Stimulated activated CD4-positive, alpha-beta T cell treated with anti-CD3 and anti-CD28 coated beads, Interleukin-12 subunit alpha, Interleukin-12 subunit beta, amount 100 ng/mL, for 24 hours (primary cell): ENCODE data around the gene ZNF224.
"Not testable (repeated sequence)": the region's sequence is repeated elsewhere in the genome, so short reads cannot be mapped to it uniquely, and the experiment has no call there.

Experiments used
- DNase-seq, 2 experiments: peaks; one replicate each; pipeline ENCODE4 v3.0.0-alpha.2; 2020; ENCODE audit warnings: low read depth in 2 of 2

The ZNF224 gene

DNA sequence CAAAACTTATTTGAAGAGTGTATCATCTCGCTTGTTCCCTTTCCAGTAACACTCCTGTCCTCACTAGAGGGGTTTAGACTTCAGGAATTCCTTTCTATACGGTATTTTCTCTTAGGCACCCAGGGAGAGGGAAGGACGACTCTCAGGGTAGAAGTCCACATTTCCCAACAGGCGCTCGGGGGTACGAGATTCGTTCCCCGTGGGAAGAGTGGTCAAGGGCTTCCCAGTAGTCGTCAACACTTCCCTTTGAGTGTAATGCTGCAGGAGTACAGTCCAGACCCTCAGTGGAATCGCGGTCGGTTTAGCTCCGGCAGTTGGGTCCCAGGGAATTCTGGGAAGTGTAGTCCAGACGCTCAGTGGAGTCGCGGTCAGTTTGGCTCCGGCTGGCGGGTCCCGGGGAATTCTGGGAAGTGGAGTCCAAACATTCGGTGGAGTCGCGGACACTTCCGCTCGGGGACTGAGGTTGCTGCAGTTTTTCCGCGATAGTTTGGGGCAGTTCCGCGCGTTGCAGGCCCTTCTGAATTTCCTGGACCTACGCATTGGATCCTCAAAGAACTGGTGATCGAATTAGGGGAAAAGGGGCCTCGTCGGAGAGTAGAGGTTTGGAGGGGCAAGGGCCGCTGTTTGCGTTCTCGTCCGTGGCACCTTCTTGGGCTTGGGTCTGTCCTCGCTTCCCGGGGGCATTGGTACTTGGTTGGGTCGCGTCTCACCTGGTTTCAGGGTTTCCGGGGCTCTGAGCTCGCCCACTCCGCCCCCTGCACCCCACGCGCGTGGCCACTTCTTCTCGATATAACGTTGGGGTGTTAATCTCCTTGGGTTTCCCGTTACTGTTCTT lies at the start of gene ZNF224:
Gene ZNF224 (plus strand): TSS at position 431 of the 835 bp plus-strand sequence. CDS start 3,513 bp downstream, outside the sequence.
- DNase-seq = peak; percentile 67 to 74

DNA sequence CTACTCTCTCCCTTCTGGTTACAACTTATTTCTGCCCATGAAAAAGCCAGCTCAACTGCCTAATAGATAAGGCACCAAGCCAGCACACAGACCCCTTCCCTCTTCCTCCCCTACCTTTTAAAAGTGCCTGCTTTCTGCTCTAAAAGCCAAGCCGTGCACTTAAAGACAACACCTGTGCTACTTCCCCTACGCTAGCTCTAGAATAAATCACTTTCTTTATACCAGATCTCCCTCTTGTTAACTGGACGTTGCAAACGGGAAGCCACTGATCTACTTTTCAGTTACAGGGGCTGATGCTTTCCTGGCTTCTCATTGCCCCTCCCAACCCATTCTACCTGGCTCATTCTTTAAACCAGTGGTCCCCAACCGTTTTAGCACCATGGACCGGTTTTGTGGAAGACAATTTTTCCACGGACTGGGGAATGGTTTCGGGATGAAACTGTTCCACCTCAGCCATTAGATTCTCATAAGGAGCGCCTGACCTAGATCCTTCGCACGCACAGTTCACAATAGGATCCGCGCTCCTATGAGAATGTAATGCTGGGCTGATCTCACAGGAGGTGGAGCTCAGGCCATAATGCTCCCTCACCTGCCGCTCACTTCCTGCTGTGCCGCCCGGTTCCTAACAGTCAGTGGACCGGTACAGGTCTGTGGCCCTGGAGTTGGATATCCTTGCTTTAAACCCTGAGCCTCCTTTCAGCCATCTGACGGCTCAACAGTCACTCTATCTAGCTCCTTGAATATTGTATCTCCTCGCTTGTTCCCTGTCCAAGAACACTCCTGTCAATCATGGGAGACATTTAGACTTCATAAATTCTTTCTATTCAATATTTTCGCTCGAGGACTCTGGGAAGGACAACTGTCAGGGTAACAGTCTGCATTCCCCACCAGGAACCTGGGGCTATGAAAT lies 43.2 kb upstream of the ZNF224 start:
- no peak for DNase-seq

DNA sequence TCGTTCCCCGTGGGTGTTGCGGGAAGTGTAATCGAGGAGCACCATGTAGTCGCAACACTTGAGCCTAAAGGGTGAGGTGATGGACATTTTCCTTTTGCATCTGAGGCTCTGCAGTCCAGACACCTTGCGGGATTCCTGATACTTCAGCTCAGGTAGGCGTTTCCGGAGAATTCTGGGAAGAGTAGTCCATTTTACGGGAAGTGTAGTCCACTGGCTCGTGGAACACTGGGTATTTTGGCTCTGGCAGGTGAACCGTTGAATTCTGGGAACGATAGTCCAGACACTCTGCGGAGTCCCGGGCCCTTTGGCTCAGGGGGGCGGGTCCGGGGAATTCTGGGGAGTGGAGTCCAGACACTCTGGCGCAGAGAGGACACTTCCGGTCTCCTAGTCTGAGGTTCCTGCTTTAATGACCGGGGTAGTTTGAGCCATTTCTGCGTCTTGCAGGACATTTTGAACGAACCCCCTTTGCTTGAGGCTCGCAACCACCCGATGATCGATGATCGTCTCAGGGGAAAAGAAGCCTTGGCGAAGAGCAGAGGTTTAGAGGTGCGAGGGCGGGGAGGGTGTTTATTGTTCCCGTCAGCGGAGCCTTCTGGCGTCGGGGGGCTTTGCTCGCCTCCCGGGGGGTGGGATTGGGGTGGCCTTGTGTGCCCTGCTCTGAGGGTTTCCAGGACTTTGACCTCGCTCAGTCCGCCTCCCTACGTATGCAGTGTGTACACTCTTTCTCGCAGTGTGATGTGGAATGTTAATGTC lies 42.3 kb upstream of the ZNF224 start, which contains the start of gene ZNF223:
Gene ZNF223 (plus strand): TSS at position 387 of the 753 bp plus-strand sequence. CDS start 3,141 bp downstream, outside the sequence.
- peak; percentile 49 to 51 for DNase-seq

DNA sequence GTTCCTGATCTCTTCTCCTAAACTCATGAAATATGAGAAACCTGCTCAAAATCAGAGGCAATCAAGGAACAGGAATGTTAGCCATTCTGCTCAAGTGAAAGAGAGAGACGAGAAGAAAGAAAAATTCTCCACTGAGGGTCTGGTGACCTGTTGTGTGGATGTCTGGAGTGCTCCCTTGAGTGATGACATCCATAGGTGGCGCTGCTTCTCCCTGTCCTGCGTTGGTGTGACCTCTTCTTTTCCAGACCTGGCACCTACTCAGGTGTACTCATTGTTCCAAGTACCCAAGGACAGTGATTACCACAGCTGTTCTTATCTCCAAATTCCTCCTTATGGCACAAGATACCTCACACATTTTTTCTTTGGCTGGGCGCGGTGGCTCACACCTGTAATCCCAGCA lies 38.3 kb upstream of the ZNF224 start:
- DNase-seq = no peak

DNA sequence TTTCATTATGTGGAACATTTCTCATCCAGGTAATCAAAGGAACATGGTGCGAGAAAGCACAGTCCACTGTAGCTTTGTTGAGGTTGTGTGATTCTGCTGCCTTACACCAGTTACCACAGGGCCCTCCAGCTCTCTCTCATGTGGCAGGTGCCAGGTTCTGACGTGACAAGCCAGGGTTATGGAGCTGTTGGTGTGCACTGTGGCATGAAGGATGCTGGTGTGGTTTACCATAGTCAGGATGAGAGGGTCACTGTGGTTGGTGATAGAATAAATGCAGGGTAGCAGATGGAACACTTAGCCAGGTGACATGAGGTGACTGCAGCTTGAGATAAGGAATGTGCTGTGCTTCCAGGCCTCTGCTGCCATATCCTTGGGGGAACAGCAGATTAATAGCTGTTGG lies 34.9 kb upstream of the ZNF224 start:
- no peak for DNase-seq

DNA sequence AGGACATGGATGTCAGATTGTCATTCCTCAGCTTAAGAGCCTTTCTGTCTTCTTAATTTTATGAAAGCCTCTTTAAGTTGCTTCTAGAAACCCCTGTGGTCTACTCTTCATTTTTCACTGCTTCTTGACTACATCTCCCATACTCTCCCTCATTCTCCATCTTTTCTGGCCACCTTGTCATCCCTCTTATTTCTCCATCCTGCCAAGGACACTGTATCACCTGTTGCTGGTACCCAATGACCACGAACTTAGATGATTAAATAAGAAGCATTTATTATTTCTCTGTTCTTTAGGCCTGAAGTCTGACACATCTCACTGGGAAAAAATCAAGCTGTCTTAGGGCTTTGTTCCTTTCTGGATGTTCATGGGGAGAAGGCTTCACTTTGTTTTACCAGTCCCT lies 33.1 kb upstream of the ZNF224 start:
- no peak for DNase-seq

DNA sequence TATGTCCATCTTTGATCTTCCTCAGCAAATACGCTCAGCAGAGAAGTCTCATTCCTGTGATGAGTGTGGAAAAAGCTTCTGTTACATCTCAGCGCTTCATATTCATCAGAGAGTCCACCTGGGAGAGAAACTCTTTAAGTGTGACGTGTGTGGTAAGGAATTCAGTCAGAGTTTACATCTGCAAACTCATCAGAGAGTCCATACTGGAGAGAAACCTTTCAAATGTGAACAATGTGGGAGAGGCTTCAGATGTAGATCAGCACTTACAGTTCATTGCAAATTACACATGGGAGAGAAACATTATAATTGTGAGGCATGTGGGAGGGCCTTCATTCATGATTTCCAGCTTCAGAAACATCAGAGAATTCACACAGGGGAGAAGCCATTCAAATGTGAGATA lies 27.9 kb upstream of the ZNF224 start:
- no peak for DNase-seq

DNA sequence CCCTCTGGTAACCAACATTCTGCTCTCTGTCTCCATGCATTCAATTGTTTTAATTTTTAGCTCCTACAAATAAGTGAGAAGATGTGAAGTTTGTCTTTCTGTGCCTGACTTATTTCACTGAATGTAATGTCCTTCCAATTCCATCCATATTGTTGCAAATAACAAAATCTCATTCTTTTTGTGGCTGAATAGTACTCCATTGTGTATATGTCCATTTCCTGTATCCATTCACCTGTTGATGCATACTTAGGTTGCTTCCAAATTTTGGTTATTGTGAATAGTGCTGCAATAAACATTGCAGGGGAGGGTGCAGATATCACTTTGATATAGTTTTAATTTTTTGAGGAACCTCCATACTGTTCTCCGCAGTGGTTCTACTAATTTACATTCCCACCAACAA lies 24.7 kb upstream of the ZNF224 start:
- no peak for DNase-seq

DNA sequence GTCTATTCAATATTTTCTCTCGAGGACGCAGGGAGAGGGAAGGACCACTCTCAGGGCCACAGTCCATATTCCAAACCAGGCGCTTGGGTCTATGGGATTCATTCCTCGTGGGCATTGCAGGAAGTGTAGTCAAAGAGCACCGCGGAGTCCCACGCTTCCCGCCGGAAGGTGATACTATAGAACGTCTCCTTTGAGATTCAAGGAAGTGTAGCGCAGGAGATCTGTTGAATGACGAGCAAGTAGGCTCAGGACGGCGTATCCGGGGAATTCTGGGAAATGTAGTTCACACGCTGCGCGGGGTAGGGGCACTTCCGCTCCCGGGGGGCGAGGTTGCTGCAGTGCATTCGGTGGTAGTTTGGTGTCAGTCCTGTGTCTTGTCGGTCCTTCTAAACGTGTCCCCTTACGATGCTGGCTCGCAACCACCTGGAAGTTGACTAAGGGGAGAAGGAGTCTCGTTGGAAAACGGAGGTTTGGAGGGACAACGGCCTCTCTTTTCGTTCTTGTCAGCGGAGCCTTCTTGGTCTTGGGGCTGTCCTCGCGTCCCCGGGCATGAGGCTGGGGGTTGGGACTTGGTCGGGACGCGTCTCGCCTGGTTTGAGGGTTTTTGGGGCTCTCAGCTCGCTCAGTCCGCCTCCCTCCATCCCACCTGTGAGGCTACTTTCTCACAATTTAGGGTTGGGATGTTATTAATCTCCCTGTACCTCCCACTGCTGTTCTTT lies 22.2 kb upstream of the ZNF224 start, which contains the start of gene ZNF284:
Gene ZNF284 (plus strand): TSS at position 336 of the 719 bp plus-strand sequence. CDS start 4,231 bp downstream, outside the sequence.
- peak; percentile 74 for DNase-seq

DNA sequence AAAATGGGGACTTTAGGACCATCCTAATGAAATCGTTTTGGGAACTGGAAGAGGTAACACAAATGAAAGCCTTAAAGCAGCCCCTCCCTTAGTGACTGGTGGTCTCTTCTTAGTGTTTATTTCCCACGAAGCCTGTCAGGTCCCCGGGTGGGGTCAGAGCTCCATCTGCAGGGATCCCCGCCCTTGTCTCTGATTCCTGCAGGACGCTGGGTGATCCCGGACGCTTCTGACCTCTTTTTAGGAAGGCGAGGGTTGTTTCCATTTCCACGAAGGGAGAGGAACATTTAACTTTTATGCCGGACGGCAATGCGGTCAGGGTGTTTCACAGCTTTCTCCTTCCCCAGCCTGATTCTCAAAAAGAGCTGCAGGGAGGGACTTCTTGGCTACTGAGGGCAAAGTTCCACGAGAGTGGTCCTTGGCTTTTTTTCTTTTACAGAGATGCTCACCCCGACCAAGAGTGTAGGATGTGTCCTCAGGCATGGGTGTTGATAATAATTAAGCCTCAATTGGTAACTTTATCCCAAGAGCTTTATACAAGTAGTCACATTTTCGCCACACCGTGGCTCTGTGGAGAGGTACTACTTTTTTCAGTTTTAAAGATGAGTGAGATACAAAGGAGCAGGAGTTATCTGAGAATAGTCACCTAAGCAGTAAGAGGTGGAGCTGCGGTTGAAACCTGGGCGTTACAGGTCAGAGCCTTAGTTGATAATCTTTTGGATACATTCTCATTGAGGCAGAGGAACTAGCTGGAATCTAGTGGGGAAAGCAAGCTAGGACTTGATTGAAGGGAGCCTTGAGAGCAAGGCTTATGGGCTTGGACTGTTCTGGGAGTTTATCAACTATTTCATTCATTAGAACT lies 21.4 kb upstream of the ZNF224 start:
- DNase-seq = no peak

DNA sequence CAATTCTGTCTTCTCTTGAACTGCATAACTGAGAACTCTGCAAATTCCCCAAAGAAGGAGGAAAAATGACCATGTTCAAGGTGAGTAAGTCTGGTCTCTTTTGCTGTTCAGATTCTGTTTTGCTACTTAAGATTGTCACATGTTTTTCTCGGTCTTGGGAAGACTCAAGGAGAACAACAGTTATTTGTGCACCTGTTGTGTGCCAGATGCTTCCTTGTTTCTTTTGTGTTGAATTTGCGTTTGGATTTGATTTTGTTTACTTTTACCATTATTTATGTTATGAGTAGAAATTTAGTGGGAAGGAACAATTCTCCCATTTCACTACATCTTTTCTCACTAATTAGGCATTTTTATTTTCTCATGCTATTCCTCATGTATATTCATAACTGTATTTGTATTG lies 17.8 kb upstream of the ZNF224 start:
- DNase-seq = no peak

DNA sequence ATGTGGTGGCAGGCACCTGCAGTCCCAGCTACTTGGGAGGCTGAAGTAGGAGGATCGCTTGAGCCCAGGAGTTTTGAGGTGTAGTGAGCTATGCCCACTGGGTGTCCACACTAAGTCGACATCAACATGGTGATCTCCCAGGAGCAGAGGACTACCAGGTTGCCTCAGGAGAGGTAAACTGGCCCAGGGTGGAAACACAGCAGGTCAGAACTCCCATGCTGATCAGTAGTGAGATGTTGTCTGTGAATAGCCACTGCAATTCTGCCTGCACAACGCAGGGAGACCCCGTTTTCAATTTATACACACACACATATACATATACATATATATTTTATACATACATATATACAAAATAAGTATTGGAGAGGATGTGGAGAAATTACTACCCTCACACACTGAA lies 2.1 kb upstream of the ZNF224 start:
- DNase-seq = no peak

DNA sequence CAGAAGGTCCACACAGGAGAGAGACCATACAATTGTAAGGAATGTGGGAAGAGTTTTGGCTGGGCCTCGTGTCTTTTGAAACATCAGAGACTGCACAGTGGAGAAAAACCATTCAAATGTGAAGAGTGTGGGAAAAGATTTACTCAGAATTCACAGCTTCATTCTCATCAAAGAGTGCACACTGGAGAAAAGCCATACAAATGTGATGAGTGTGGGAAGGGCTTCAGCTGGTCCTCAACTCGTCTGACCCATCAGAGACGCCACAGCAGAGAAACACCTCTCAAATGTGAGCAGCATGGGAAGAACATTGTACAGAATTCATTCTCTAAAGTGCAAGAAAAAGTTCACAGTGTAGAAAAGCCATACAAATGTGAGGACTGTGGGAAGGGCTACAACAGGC lies 13.6 kb downstream of the ZNF224 start:
- DNase-seq = no peak

DNA sequence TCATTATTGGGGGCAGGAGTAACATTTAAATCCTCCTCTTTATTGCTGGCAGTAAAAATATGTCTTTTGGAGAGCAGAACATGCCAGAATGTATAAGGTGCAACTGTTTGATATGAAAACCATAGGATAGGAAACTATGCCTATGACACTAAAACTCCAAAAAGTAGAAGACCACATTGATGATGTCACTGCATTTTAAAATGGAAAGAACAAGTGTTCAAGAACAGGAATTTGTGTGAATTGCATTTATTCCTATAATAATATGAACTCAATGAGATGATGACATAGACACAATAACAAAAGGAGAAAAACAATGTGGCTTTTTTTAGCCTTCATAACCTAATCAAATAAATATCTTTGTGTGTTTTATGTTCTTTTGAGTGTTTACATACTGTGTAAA lies 15.3 kb downstream of the ZNF224 start:
- no peak for DNase-seq

DNA sequence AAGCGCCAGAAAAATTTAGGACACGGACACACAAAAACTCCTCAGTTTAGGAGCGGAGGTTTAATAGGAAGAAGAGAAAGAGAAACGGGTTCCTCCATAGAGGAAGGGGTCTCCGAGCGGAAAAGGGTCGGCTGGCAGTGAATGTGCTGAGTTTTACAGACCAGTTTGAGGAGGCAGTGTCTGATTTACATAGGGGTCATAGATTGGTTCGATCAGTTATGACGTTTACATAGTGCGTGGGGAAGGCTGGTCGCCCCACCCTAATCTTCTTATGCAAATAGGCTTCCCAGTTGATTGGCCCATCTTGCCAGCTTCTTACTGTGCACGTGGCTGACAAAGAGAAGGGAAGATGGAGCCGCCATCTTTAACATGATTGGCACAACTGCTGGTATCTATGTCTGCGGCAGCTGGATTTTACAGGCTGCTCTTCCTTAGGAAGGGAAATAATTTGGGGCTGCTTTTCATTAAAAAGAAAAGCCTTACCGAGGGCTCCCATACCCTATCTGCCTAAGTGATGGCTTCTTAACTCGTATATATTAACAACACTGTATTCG lies 17.8 kb downstream of the ZNF224 start:
- no peak for DNase-seq

DNA sequence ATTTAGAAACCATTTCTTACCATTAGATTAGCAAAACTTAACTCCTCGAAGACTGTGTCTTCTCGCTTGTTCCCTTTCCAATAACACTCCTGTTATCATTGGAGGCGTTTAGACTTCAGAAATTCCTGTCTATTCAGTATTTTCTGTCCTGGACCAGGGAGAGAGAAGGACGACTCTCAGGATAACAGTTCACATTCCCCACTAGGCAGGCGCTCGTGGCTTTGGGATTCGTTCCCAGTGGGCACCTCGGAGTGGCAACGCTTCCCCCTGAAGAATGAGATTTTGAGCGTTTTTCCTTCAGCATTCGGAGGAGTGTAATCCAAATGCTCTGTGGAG lies 18.6 kb downstream of the ZNF224 start:
- no peak for DNase-seq

DNA sequence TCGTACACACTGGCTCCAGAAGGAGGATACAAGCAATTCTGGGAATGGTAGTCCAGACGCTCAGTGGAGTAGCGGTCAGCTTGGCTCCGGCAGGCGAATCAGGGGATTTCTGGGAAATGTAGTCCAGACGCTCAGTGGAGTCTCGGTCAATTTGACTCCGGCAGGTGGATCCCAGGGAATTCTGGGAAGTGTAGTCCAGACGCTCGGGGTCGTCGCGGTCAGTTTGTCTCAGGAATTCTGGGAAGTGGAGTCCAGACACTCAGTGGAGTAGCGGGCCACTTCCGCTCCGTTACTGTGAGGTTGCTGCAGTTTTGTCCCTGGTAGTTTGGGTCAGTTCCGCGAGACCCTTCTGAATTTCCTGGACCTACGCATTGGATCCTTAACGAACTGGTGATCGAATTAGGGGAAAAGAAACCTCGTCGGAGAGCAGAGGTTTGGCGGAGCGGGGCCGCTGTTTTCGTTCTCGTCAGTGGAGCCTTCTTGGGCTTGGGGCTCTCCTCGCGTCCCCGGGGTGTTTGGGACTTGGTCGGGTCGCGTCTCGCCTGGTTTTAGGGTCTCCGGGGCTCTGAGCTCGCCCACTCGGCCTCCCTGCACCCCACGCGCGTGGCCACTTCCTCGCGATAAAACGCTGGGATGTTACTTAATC lies 19.1 kb downstream of the ZNF224 start, which contains the start of gene ZNF225:
Gene ZNF225 (plus strand): TSS at position 262 of the 646 bp plus-strand sequence. CDS start 2,429 bp downstream, outside the sequence.
- DNase-seq = peak; percentile 71 to 78

DNA sequence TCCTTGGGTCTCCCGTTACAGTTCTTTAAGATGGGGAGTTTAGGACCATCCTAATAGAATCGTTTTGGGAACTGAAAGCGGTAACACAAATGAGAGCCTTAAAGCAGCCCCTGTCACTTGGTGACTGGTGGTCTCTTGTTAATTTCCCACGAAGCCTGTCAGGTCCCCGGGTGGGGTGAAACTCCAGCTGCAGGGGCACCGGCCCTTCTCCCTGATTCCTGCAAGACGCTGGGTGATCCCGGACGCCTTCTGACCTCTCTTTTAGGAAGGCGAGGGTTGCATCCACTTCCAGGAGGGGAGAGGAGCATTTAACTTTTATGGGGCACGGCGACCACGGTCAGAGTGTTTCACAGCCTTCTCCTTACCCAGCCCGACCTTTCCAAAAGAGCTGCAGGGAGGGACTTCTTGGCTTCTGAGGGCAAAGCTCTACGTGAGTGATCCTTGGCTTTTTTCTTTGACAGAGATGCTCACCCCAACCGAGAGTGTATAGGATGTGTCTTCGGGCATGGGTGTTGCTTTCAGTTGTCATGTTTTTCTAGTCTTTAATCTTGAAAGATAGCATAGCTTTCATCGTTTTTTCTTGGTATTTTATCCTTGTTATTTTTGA lies 19.7 kb downstream of the ZNF224 start:
- DNase-seq = no peak

DNA sequence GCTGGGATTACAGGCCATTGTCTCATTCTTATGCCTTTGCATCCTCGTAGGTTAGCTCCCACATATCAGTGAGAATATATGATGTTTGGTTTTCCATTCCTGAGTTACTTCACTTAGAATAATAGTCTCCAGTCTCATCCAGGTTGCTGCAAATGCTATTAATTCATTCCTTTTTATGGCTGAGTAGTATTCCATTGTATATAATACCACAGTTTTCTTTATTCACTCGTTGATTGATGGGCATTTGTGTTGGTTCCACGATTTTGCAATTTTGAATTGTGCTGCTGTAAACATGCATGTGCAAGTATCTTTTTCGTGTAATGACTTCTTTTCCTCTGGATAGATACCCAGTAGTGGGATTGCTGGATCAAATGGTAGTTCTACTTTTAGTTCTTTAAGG lies 27.0 kb downstream of the ZNF224 start:
- DNase-seq = not testable (repeated sequence)
